Ishikawa (cell line): Measurements from ENCODE around the gene CCDC73.

Experiments used
- CEBPB ChIP-seq: IDR thresholded peaks from 2 replicates; pipeline ENCODE4 v1.6.1; 2012
- CREB1 ChIP-seq: IDR thresholded peaks from 2 replicates; pipeline ENCODE4 v1.6.1; 2012; ENCODE audit warnings: low read depth
- EGR1 ChIP-seq: IDR thresholded peaks from 2 replicates; pipeline ENCODE4 v1.6.1; 2012
- EP300 ChIP-seq: IDR thresholded peaks from 2 replicates; pipeline ENCODE4 v1.6.1; 2012; ENCODE audit warnings: borderline replicate concordance
- FOXM1 ChIP-seq: IDR thresholded peaks from 2 replicates; pipeline ENCODE4 v1.6.1; 2012; ENCODE audit warnings: low read depth, borderline replicate concordance
- MAX ChIP-seq: IDR thresholded peaks from 2 replicates; pipeline ENCODE4 v1.6.1; 2012
- NFIC ChIP-seq: IDR thresholded peaks from 2 replicates; pipeline ENCODE4 v1.6.1; 2012
- RAD21 ChIP-seq: IDR thresholded peaks from 2 replicates; pipeline ENCODE4 v1.6.1; 2012; ENCODE audit warnings: low read depth
- REST ChIP-seq: IDR thresholded peaks from 2 replicates; pipeline ENCODE4 v1.6.1; 2012; ENCODE audit warnings: low read depth, mild to moderate bottlenecking
- TAF1 ChIP-seq: IDR thresholded peaks from 2 replicates; pipeline ENCODE4 v1.6.1; 2012; ENCODE audit warnings: low read depth, mild to moderate bottlenecking
- TCF12 ChIP-seq: IDR thresholded peaks from 2 replicates; pipeline ENCODE4 v1.6.1; 2012; ENCODE audit warnings: low read depth
- TEAD4 ChIP-seq: IDR thresholded peaks from 2 replicates; pipeline ENCODE4 v1.6.1; 2012
- YY1 ChIP-seq: IDR thresholded peaks from 2 replicates; pipeline ENCODE4 v1.6.1; 2012; ENCODE audit warnings: low read depth
- ZBTB7A ChIP-seq: IDR thresholded peaks from 2 replicates; pipeline ENCODE4 v1.6.1; 2012; ENCODE audit warnings: low read depth
- TF ChIP-seq, protein P1 (sequence below): IDR thresholded peaks from 2 replicates; pipeline ENCODE4 v1.6.1; 2012

CCDC73 gene

GRCh38 chr11:32643526-32643925 lies 150.9 kb downstream of the CCDC73 start:
- TF ChIP-seq ZBTB7A = no peak
- no peak for TF ChIP-seq TAF1
- TF ChIP-seq CREB1 = no peak
- TF ChIP-seq CEBPB = no peak
- no peak for TF ChIP-seq REST
- no peak for TF ChIP-seq RAD21
- TF ChIP-seq, protein P1, sequence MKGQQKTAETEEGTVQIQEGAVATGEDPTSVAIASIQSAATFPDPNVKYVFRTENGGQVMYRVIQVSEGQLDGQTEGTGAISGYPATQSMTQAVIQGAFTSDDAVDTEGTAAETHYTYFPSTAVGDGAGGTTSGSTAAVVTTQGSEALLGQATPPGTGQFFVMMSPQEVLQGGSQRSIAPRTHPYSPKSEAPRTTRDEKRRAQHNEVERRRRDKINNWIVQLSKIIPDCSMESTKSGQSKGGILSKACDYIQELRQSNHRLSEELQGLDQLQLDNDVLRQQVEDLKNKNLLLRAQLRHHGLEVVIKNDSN = no peak
- no peak for TF ChIP-seq FOXM1
- no peak for TF ChIP-seq TCF12
- no peak for TF ChIP-seq YY1
- no peak for TF ChIP-seq EP300
- TF ChIP-seq EGR1 = no peak
- no peak for TF ChIP-seq TEAD4
- TF ChIP-seq MAX = no peak
- TF ChIP-seq NFIC = no peak

- TF ChIP-seq TCF12 (no peak), EGR1 (no peak), CEBPB (no peak), ZBTB7A (no peak), NFIC (no peak), REST (no peak), TEAD4 (no peak), MAX (no peak), TAF1 (no peak), CREB1 (no peak), RAD21 (no peak), FOXM1 (no peak), YY1 (no peak), EP300 (no peak)
- TF ChIP-seq, protein P1 = no peak
These were observed 153.1 kb downstream of the CCDC73 start for GRCh38 chr11:32641361-32641760.

DNA sequence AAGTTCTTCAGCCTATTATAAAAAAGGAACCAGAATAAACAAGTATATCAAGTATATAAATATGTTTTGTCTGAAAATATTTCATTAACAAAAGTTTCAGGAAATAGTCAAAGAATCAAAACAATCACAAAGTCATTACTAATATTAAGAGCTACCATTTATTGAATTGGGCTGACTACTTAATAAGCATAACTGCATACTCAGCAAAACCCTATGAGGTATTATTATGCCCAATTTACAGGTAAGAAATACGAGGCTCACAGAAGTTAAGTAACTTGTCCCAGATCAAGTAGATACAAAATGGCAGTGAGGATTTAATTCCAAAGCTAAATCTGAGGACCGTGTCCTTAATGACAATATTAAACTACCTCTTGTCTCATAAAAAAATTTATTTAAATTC lies 158.6 kb downstream of the CCDC73 start:
- TF ChIP-seq, protein P1 = no peak

DNA sequence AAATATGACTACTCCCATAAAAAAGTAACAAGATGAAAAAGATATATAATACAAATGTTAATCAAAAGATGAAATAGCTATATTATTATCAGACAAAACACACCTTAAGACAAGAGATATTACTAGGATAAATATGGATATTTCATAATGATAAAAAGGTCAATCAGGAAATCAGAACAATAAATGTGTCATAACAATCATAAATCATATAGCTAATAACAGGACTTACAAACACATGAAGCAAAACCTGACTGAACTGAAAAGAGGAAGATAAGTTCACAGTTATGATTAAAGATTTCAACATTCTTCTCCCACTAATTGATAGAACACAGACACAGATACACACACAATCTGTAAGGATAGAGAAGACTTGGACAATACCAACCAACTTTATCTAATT lies 163.6 kb downstream of the CCDC73 start:
- no peak for TF ChIP-seq TEAD4
- TF ChIP-seq EP300 = no peak
- no peak for TF ChIP-seq TCF12
- no peak for TF ChIP-seq YY1
- TF ChIP-seq, protein P1 = no peak
- no peak for TF ChIP-seq EGR1
- no peak for TF ChIP-seq TAF1
- no peak for TF ChIP-seq REST
- TF ChIP-seq CEBPB = no peak
- no peak for TF ChIP-seq CREB1
- TF ChIP-seq MAX = no peak
- no peak for TF ChIP-seq FOXM1
- TF ChIP-seq ZBTB7A = no peak
- no peak for TF ChIP-seq RAD21
- no peak for TF ChIP-seq NFIC
